GM06990 (cell line): Measurements from ENCODE around the gene SUV39H1.

Experiments
- DNase-seq: peaks from one replicate; pipeline ENCODE4 v3.0.0-alpha.2; 2011; ENCODE audit not compliant: insufficient read length; ENCODE audit errors: extremely low read depth
- H3K27me3 ChIP-seq: replicated peaks from 2 replicates; pipeline ENCODE4 v1.6.0; 2011; ENCODE audit warnings: low read length; ENCODE audit not compliant: control insufficient read depth, insufficient read depth
- H3K36me3 ChIP-seq: 2 replicates; pipeline ENCODE4 v1.5.1; 2011; ENCODE audit warnings: low read length; ENCODE audit not compliant: control insufficient read depth, insufficient read depth
- H3K4me3 ChIP-seq: replicated peaks from 2 replicates; pipeline ENCODE4 v1.5.1; 2011; ENCODE audit warnings: low read depth, mild to moderate bottlenecking, control low read depth, low read length
- TF ChIP-seq, protein P1 (sequence below): IDR thresholded peaks from 2 replicates; pipeline ENCODE4 v1.5.1; 2011; ENCODE audit warnings: low read length, control low read depth, mild to moderate bottlenecking, inconsistent platforms; ENCODE audit not compliant: insufficient read depth, poor library complexity, severe bottlenecking

The SUV39H1 gene

DNA sequence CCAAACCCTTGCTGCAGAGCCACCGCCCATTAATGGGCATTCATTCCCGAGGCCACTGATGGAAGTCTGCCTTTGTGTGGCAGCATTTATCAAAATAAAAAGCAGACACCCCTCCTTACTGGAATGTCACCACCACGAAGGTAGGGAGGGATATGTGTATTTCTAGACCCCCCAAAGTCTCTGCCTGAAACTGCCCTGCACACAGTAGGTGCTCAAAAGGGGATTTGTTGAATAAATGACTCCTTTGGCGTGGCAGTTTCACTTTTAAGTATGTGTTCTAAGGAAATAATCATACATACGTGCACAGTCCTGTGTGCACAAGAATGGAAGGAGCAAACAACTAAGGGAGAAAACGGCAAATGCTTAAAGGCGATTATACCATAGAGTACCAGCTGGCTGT, 41.4 kb downstream of the SUV39H1 start:
- Histone ChIP-seq H3K36me3 (no peaks in the 10 kb centered on the region), H3K27me3 (no peaks in the 10 kb centered on the region), H3K4me3 (peak overlapping the region; percentile 62)
- TF ChIP-seq, protein P1, sequence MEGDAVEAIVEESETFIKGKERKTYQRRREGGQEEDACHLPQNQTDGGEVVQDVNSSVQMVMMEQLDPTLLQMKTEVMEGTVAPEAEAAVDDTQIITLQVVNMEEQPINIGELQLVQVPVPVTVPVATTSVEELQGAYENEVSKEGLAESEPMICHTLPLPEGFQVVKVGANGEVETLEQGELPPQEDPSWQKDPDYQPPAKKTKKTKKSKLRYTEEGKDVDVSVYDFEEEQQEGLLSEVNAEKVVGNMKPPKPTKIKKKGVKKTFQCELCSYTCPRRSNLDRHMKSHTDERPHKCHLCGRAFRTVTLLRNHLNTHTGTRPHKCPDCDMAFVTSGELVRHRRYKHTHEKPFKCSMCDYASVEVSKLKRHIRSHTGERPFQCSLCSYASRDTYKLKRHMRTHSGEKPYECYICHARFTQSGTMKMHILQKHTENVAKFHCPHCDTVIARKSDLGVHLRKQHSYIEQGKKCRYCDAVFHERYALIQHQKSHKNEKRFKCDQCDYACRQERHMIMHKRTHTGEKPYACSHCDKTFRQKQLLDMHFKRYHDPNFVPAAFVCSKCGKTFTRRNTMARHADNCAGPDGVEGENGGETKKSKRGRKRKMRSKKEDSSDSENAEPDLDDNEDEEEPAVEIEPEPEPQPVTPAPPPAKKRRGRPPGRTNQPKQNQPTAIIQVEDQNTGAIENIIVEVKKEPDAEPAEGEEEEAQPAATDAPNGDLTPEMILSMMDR, result no peak
- no peak for DNase-seq

DNA sequence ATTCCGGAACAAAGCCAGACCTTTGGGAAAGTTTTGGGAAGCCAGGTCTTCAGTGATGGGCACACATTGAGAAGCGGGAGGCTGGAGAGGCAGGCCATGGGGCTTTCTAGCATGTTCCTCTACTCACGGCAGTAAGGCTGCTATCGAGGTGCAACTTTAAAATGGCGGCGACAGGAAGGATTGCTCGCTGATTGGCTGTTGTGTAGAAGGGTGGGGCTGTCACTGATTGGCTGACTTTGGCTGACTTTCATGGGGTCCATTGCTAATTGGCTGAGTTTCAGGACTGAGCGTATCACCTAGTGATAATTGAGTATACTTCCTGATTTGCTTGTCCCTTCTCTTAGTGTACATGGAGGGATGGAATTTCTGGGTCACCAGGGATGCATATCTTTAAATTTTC, 45.3 kb downstream of the SUV39H1 start:
- DNase-seq, result no peak
- Histone ChIP-seq H3K4me3 (no peak overlapping the region), H3K27me3 (no peaks in the 10 kb centered on the region), H3K36me3 (no peaks in the 10 kb centered on the region)
- TF ChIP-seq, protein P1, result no peak

DNA sequence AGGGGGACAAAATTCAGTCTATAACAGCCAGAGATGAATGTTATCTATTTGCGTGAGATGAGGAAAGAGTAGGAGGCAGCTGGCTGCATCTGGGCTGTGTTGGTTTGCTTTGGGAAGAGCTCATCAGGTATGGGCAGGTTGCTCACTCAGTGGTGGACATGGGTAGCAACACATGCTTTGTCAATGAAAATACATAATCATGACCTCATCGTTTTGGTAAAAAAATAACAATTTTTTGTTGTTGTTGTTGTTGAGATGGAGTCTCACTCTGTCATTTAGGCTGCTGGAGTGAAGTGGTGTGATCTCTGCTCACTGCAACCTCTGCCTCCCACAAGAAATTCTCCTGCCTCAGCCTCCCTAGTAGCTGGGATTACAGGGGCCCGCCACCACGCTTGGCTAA, 48.7 kb downstream of the SUV39H1 start:
- TF ChIP-seq, protein P1, result no peak
- DNase-seq, result no peak
- Histone ChIP-seq H3K4me3 (no peak overlapping the region), H3K27me3 (no peaks in the 10 kb centered on the region), H3K36me3 (no peaks in the 10 kb centered on the region)

DNA sequence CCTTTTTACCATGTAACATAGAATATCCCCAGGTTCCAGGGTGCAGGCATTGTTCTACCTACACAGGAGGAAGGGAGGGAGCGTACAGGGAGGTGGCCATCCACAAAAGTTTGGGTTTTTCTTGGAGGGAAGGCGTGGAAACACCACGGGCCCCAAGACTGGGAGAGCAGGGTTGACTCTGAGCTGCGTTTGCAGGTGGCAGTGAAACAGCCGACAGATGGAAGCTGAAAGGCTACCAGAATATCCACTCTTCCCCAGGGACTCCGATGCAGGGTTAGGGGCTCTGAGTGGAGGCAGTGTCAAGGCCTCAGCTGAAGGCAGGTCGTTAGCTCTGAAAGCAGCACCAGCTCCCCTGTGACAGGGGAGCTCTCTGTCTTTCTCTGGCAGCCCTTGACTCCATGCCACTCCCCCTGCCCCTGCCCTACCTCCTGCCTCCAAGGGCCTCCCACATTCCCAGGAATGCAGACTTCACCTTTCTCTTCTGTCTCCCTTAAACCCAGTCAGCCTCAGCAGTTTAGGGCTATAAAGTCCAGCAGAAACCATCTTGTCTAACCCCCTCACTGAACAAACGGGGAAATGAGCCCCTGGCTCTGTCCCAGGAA, 51.0 kb downstream of the SUV39H1 start:
- Histone ChIP-seq H3K27me3 (no peaks in the 10 kb centered on the region), H3K36me3 (no peaks in the 10 kb centered on the region), H3K4me3 (no peak overlapping the region)
- no peak for DNase-seq
- TF ChIP-seq, protein P1, result no peak

DNA sequence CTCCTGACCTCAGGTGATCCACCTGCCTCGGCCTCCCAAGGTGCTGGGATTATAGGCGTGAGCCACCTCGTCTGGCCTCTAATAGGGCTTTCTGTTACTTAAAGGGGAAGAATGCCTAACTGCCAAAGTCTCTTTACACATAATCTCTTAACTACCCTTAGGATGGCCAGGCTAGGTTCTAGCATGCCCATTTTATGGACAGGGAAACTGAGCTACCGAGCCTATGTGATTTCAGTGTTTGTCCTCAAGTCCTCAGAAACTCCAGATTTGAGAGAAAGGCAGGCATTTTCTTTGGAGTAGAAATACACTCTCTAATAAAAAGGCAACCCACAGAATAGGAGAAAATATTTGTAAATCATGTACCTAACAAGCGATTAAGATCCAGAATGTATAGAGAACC, 52.6 kb downstream of the SUV39H1 start:
- DNase-seq, result no peak
- H3K27me3 ChIP-seq, result no peaks in the 10 kb centered on the region
- TF ChIP-seq, protein P1, result no peak
- no peak overlapping the region for H3K4me3 ChIP-seq
- H3K36me3 ChIP-seq, result no peaks in the 10 kb centered on the region

DNA sequence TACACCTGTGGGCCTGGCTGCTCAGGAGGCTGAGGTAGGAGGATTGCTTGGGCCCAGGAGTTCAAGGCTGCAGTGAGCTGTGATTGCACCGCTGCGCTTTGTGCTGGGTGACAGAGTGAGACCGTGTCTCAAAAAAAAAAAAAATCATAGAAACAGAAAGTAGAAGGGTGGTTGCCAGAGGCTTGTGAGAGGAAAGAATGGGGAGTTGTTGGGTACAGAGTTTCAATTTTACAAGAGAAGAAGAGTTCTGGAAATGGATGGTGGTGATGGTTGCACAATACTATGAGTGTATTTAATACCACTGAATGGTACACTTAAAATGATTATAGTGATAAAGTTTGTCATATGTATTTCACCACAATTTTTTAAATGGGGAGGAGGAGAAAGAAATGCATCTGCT, 54.8 kb downstream of the SUV39H1 start:
- no peak for DNase-seq
- TF ChIP-seq, protein P1, result no peak
- Histone ChIP-seq H3K36me3 (no peaks in the 10 kb centered on the region), H3K4me3 (no peak overlapping the region), H3K27me3 (no peaks in the 10 kb centered on the region)
